HFFc6 (cell line): ENCODE results near the gene METTL25. TPM values are rescaled to one million over a fixed set of nuclear protein-coding genes. Genes with fewer than 3 reads are reported as not detected.

ENCODE experiments used
- DNase-seq: peaks from one replicate; pipeline ENCODE4 v3.0.0-alpha.2; 2018
- H3K27ac Mint-ChIP-seq: 2 replicates; pipeline ENCODE4 v1.8.0; 2020; ENCODE audit warnings: mild to moderate bottlenecking, mixed read lengths
- H3K27me3 Mint-ChIP-seq: 2 replicates; pipeline ENCODE4 v1.8.0; 2021; ENCODE audit warnings: mild to moderate bottlenecking, moderate library complexity, mixed read lengths; ENCODE audit not compliant: insufficient read depth
- H3K36me3 Mint-ChIP-seq: 2 replicates; pipeline ENCODE4 v1.8.0; 2021; ENCODE audit warnings: low read depth, mixed read lengths
- H3K4me1 Mint-ChIP-seq: 2 replicates; pipeline ENCODE4 v1.8.0; 2020; ENCODE audit warnings: low read depth, mixed read lengths
- H3K4me3 Mint-ChIP-seq: 2 replicates; pipeline ENCODE4 v1.8.0; 2020; ENCODE audit warnings: mild to moderate bottlenecking, moderate library complexity, mixed read lengths
- H3K9me3 Mint-ChIP-seq: 2 replicates; pipeline ENCODE4 v1.8.0; 2020; ENCODE audit warnings: mild to moderate bottlenecking, mixed read lengths
- total RNA-seq, 6 experiments: library from RNA; stranded (reverse); fragmentation: NEBNext Ultra II Directional; extraction: Animal tissue kit (Norgen Biotek cat#: 25700); gene quantifications; 2 replicates in 1 of 6; 3 replicates in 5 of 6; pipeline ENCODE4 v1.2.3, GENCODE V29; 2021
- TF ChIP-seq, protein P1 (sequence below): fragments of 200-600 bp; sonication (generic); IDR thresholded peaks from 2 replicates; pipeline ENCODE4 v1.5.0; 2021; ENCODE audit warnings: antibody characterized with exemption, mild to moderate bottlenecking

The METTL25 gene
- total RNA-seq, 6 experiments from 2014 or later, result 4.5 to 7.3 (median 5.8) TPM

DNA sequence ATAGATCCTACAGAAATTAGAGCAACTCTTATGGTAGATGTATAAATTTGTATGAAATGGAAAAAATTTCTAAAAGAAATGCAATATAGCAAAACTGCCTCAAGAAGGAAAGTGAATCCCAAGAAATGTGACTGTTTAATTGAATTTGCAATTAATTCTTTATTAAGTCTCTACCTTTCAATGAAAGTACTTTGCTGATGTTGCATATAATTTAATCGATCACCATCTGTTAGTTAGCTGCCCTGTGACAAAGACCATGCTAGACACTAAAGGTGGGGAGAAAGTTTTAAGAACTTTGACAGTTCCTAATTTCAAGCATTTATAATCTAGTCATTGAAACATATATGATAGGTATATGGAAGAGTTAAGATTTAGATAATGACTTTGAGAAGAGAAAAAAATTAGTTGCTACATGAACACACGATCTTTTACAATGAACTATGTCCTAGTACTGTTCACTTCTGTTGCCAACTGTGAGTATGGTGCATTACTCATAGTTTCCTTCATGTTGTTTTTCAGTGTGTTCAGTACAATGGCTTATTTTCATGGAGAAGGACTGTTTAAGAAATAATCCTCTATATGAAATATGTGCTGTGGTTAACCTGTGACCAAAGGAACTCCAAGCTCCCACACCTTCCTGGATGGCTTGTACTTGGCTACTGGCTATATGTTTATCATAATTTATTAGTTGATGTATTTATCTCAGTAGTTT, 128.4 kb downstream of the METTL25 start:
- Mint-ChIP-seq H3K36me3 (no peaks in the 10 kb centered on the region), H3K27ac (no peak overlapping the region), H3K4me1 (no peaks in the 10 kb centered on the region), H3K9me3 (no peaks in the 10 kb centered on the region), H3K27me3 (no peaks in the 10 kb centered on the region; the same call in 1 of the 2 replicates), H3K4me3 (no peak overlapping the region)
- no peak for DNase-seq
- TF ChIP-seq, protein P1, sequence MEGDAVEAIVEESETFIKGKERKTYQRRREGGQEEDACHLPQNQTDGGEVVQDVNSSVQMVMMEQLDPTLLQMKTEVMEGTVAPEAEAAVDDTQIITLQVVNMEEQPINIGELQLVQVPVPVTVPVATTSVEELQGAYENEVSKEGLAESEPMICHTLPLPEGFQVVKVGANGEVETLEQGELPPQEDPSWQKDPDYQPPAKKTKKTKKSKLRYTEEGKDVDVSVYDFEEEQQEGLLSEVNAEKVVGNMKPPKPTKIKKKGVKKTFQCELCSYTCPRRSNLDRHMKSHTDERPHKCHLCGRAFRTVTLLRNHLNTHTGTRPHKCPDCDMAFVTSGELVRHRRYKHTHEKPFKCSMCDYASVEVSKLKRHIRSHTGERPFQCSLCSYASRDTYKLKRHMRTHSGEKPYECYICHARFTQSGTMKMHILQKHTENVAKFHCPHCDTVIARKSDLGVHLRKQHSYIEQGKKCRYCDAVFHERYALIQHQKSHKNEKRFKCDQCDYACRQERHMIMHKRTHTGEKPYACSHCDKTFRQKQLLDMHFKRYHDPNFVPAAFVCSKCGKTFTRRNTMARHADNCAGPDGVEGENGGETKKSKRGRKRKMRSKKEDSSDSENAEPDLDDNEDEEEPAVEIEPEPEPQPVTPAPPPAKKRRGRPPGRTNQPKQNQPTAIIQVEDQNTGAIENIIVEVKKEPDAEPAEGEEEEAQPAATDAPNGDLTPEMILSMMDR, result no peak

DNA sequence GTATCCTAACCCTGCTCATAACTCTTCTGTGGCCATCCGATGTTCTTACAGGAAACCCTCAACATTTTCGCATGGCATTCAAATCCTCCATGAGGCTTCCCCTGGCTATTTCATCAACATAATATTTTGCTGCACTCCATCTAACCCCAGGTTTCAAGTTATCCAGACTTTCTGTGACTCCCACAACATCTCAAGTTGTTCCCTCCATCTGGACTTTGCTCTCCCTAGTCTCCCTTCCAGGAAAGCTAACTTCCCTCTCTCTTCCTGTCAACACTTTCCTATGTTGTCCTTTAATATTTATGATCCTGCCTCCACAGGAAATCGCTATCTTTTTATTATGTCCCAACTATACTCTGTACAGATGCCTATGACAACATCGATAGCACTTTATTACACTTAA, 146.1 kb downstream of the METTL25 start:
- peaks cover 6% of the 10 kb centered on the region for H3K9me3 Mint-ChIP-seq
- no peak overlapping the region for H3K27ac Mint-ChIP-seq
- no peak for DNase-seq
- no peak overlapping the region for H3K4me3 Mint-ChIP-seq
- H3K27me3 Mint-ChIP-seq, result no peaks in the 10 kb centered on the region; the same call in 1 of the 2 replicates
- TF ChIP-seq, protein P1, result no peak
- no peaks in the 10 kb centered on the region for H3K36me3 Mint-ChIP-seq
- H3K4me1 Mint-ChIP-seq, result no peaks in the 10 kb centered on the region

DNA sequence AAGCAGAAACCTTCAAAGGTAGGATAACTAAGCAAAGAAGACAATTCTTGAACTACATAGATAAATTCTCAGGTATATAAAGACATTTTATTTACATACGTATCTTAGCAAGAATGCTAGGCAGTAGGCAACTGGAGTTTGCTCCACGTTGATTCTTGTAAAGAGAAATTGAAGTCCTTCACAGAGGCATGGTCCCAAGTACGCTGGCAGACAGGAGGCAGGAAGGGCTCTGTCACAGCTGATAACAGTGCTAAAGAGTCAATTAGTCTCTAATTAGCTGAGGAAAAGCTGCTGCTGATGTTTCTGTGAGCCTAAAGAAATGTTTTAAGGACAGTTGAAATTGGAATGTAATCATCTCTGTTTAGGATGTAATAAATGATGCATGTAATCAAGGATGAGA, 146.8 kb downstream of the METTL25 start:
- H3K27ac Mint-ChIP-seq, result no peak overlapping the region
- no peaks in the 10 kb centered on the region; the same call in 1 of the 2 replicates for H3K27me3 Mint-ChIP-seq
- TF ChIP-seq, protein P1, result no peak
- peaks cover 5% of the 10 kb centered on the region for H3K9me3 Mint-ChIP-seq
- no peak overlapping the region for H3K4me3 Mint-ChIP-seq
- no peak for DNase-seq
- no peaks in the 10 kb centered on the region for H3K4me1 Mint-ChIP-seq
- no peaks in the 10 kb centered on the region for H3K36me3 Mint-ChIP-seq

DNA sequence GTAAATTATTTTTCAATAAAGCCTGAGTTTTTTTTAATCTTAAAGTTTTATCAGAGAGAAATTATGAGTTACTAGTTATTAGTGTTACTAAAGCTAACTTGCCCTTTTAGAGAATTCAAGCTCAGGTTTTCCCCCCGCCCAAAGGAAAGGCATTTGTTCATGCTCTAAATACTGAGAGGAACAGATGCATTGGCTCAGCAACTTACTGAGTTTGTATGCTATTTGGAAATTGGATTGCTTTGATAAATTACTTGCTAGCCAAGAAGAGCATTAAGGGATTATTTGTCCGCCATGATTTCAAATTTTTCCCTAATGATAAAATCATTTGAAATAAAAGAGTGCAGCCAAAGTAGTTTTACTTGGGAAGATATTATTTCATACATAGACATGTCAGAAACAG, 149.4 kb downstream of the METTL25 start:
- no peak for DNase-seq
- H3K27me3 Mint-ChIP-seq, result no peaks in the 10 kb centered on the region; the same call in 1 of the 2 replicates
- H3K36me3 Mint-ChIP-seq, result no peaks in the 10 kb centered on the region
- TF ChIP-seq, protein P1, result no peak
- H3K4me1 Mint-ChIP-seq, result no peaks in the 10 kb centered on the region
- H3K4me3 Mint-ChIP-seq, result no peak overlapping the region
- H3K9me3 Mint-ChIP-seq, result no peaks in the 10 kb centered on the region; the same call in 1 of the 2 replicates
- no peak overlapping the region for H3K27ac Mint-ChIP-seq

DNA sequence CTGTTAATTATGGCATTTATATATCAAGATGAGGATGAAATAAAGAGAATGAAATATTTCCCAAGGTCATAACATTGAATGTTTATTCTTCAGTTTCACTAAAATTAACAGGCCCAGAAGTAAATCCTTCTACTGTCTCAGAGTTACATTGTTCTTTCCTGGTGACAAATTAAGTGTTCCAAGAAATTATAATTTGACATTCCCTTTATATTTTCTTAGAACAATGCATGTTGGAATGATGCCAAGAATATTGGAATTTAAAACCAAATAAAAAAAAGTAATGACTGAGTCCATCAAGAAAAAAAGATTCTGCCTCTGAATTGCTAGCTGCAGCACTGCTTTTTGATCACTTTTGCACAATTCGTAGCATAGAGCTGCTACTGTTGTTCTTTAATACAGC, 152.1 kb downstream of the METTL25 start:
- Mint-ChIP-seq H3K9me3 (no peaks in the 10 kb centered on the region), H3K27me3 (no peaks in the 10 kb centered on the region; the same call in 1 of the 2 replicates), H3K27ac (no peak overlapping the region), H3K4me1 (no peaks in the 10 kb centered on the region), H3K4me3 (no peak overlapping the region), H3K36me3 (no peaks in the 10 kb centered on the region)
- TF ChIP-seq, protein P1, result no peak
- no peak for DNase-seq
